HCT116 (cell line): ENCODE measurements around the gene NGFR. TPM values are rescaled to one million over a fixed set of nuclear protein-coding genes. Genes with fewer than 3 reads are reported as not detected.

ENCODE experiments used
- ATAC-seq: fragments of 200-7000 bp; cut with Tn5 transposase; 2 replicates; pipeline ENCODE4 v1.9.1; 2020; ENCODE audit warnings: mild to moderate bottlenecking, moderate library complexity
- BruUV-seq: library from RNA; stranded (reverse); fragments of 400-500 nt; replicated peaks from 2 replicates; lab custom pipeline; 2021; lab: Mats Ljungman, UMichigan
- CTCF ChIA-PET: fragments of 300-600 bp; sonication (Branson Sonifier 250); formaldehyde crosslinking; loops from one replicate; lab custom pipeline; 2021; ENCODE audit warnings: antibody characterized with exemption; lab: Charles Lee
- POLR2A ChIA-PET: fragments of 300-600, 350-600 bp; sonication (Branson Sonifier 250); formaldehyde crosslinking; loops from one replicate; lab custom pipeline; 2021; ENCODE audit warnings: antibody characterized with exemption; lab: Charles Lee
- RAD21 ChIA-PET, 2 experiments: fragments of 300-600 bp; sonication (Branson Sonifier 250); formaldehyde crosslinking; loops; one replicate each; lab custom pipeline; 2023; ENCODE audit warnings: low total read pairs in 2 of 2; ENCODE audit not compliant: uncharacterized antibody in 2 of 2, unreplicated experiment in 2 of 2, low non-redundant PET in 1 of 2; lab: Charles Lee
- DNase-seq: peaks from one replicate; pipeline ENCODE4 v3.0.0-alpha.2; 2010; ENCODE audit warnings: low read depth, low spot score
- H2AFZ ChIP-seq: fragments of 200-600 bp; shearing (Covaris generic), sonication (generic); 2 replicates; pipeline ENCODE4 v1.6.1; 2017; ENCODE audit warnings: low read depth, mixed run types, mixed read lengths, antibody characterized with exemption, low read length; ENCODE audit not compliant: poor library complexity, severe bottlenecking
- H3K27ac ChIP-seq: 2 replicates; pipeline ENCODE4 v1.5.1; 2012; ENCODE audit warnings: low read depth, low read length
- H3K27me3 ChIP-seq: fragments of 200-600 bp; sonication (generic); 2 replicates; pipeline ENCODE4 v1.6.1; 2016; ENCODE audit warnings: mixed run types, low read length, mixed read lengths; ENCODE audit not compliant: insufficient read depth
- H3K36me3 ChIP-seq, 2 experiments: fragments of 200-500 bp in 1 of 2; fragments of 200-600 bp in 1 of 2; sonication (Bioruptor generic) in 1 of 2; sonication (generic) in 1 of 2; 2 replicates each; pipeline versions ENCODE4 v1.5.1 to v1.6.1; 2014 to 2016; ENCODE audit warnings: low read length in 2 of 2, inconsistent platforms in 1 of 2, mixed read lengths in 1 of 2, mixed run types in 1 of 2; ENCODE audit not compliant: insufficient read depth in 2 of 2, control insufficient read depth in 1 of 2
- H3K4me1 ChIP-seq, 2 experiments: fragments of 200-600 bp in 1 of 2; sonication (generic) in 1 of 2; 2 replicates each; pipeline versions ENCODE4 v1.5.1 to v1.6.1; 2012 to 2017; ENCODE audit warnings: low read length in 2 of 2, inconsistent platforms in 1 of 2, mild to moderate bottlenecking in 1 of 2, mixed read lengths in 1 of 2, mixed run types in 1 of 2, moderate library complexity in 1 of 2; ENCODE audit not compliant: insufficient read depth in 2 of 2, control insufficient read depth in 1 of 2
- H3K4me2 ChIP-seq: fragments of 200-600 bp; sonication (generic); 2 replicates; pipeline ENCODE4 v1.6.1; 2017; ENCODE audit warnings: mixed run types, low read length, mixed read lengths
- H3K4me3 ChIP-seq, 2 experiments: fragments of 200-600 bp in 1 of 2; sonication (generic) in 1 of 2; replicated peaks in 1 of 2; 2 replicates each; pipeline ENCODE4 v1.5.1; 2011 to 2016; ENCODE audit warnings: low read length in 2 of 2, control low read depth in 1 of 2, low read depth in 1 of 2, mild to moderate bottlenecking in 1 of 2, mixed read lengths in 1 of 2, mixed run types in 1 of 2
- H3K79me2 ChIP-seq: fragments of 200-600 bp; sonication (generic); 2 replicates; pipeline ENCODE4 v1.6.1; 2017; ENCODE audit warnings: mild to moderate bottlenecking, mixed run types, low read length, moderate library complexity, mixed read lengths; ENCODE audit not compliant: insufficient read depth
- H3K9ac ChIP-seq: fragments of 200-600 bp; sonication (generic); 2 replicates; pipeline ENCODE4 v1.6.1; 2016; ENCODE audit warnings: low read length, mixed read lengths
- H3K9me2 ChIP-seq: fragments of 200-600 bp; sonication (generic), shearing (Covaris generic); 2 replicates; pipeline ENCODE4 v1.6.1; 2017; ENCODE audit warnings: mixed run types, mild to moderate bottlenecking, moderate library complexity; ENCODE audit not compliant: insufficient read depth
- H3K9me3 ChIP-seq, 2 experiments: fragments of 200-500 bp in 1 of 2; fragments of 200-600 bp in 1 of 2; sonication (Bioruptor generic) in 1 of 2; sonication (generic) in 1 of 2; 2 replicates each; pipeline ENCODE4 v1.6.1; 2014 to 2017; ENCODE audit warnings: low read length in 2 of 2, mixed read lengths in 2 of 2, inconsistent platforms in 1 of 2, low read depth in 1 of 2, mild to moderate bottlenecking in 1 of 2, mixed run types in 1 of 2, moderate library complexity in 1 of 2; ENCODE audit not compliant: control insufficient read depth in 1 of 2, insufficient read depth in 1 of 2
- H4K20me1 ChIP-seq: fragments of 200-600 bp; sonication (generic), shearing (Covaris generic); 2 replicates; pipeline ENCODE4 v1.6.1; 2017; ENCODE audit warnings: mixed run types, mild to moderate bottlenecking, moderate library complexity; ENCODE audit not compliant: insufficient read depth
- EGR1 ChIP-seq: IDR thresholded peaks from 2 replicates; pipeline ENCODE4 v1.6.1; 2012; ENCODE audit warnings: low read depth
- ELF1 ChIP-seq: IDR thresholded peaks from 2 replicates; pipeline ENCODE4 v1.6.1; 2012; ENCODE audit warnings: low read depth, borderline replicate concordance
- EZH2 ChIP-seq: fragments of 200-600 bp; sonication (generic); IDR thresholded peaks from 2 replicates; pipeline ENCODE4 v1.6.1; 2017; ENCODE audit warnings: antibody characterized with exemption, mixed run types
- EZH2phosphoT487 ChIP-seq: fragments of 200-600 bp; IDR thresholded peaks from 2 replicates; pipeline ENCODE4 v1.6.1; 2018; ENCODE audit warnings: antibody characterized with exemption, borderline replicate concordance
- POLR2A ChIP-seq: IDR thresholded peaks from 2 replicates; pipeline ENCODE4 v1.7.0; 2011; ENCODE audit warnings: borderline replicate concordance; ENCODE audit not compliant: insufficient read depth, insufficient read length; ENCODE audit errors: extremely low read depth
- RAD21 ChIP-seq: IDR thresholded peaks from 2 replicates; pipeline ENCODE4 v1.6.1; 2012; ENCODE audit warnings: low read depth, mild to moderate bottlenecking
- SIN3A ChIP-seq: IDR thresholded peaks from 2 replicates; pipeline ENCODE4 v1.6.1; 2012; ENCODE audit warnings: low read depth
- YY1 ChIP-seq: IDR thresholded peaks from 2 replicates; pipeline ENCODE4 v1.6.1; 2011; ENCODE audit warnings: low read length, low read depth, moderate library complexity, mild to moderate bottlenecking; ENCODE audit not compliant: insufficient replicate concordance; ENCODE audit errors: extremely low read depth
- ZFX ChIP-seq: fragments of 450-650 bp; IDR thresholded peaks from 2 replicates; pipeline ENCODE4 v1.6.1; 2017
- intact Hi-C: fragments of 100-400 bp; cut with micrococcal nuclease; formaldehyde crosslinking; loops from 2 replicates; pipeline ENCODE4 v1.10.0; 2022
- total RNA-seq: library from RNA; stranded (reverse); gene quantifications from one replicate; pipeline ENCODE4 v1.2.1, GENCODE V29; 2021; ENCODE audit not compliant: unreplicated experiment
- TF ChIP-seq, protein P1 (sequence below): IDR thresholded peaks from 2 replicates; pipeline ENCODE4 v1.6.1; 2011; ENCODE audit warnings: mild to moderate bottlenecking, low read length, moderate library complexity; ENCODE audit not compliant: insufficient replicate concordance; ENCODE audit errors: extremely low read depth
- TF ChIP-seq, protein P2 (sequence below): IDR thresholded peaks from 2 replicates; pipeline ENCODE4 v1.6.1; 2012
- TF ChIP-seq, protein P3 (sequence below), 3 experiments: fragments of 200-600 bp in 1 of 3; sonication (generic) in 1 of 3; IDR thresholded peaks in 2 of 3; conservative IDR thresholded peaks in 1 of 3; 2 replicates each; pipeline ENCODE4 v1.5.1; 2012 to 2017; ENCODE audit warnings: low read depth in 2 of 3, low read length in 2 of 3, antibody characterized with exemption in 1 of 3, borderline replicate concordance in 1 of 3, control low read depth in 1 of 3, mild to moderate bottlenecking in 1 of 3, mixed read lengths in 1 of 3, mixed run types in 1 of 3, moderate library complexity in 1 of 3; ENCODE audit not compliant: insufficient read depth in 1 of 3
- TF ChIP-seq, protein P4 (sequence below): IDR thresholded peaks from 2 replicates; pipeline ENCODE4 v1.6.1; 2012; ENCODE audit warnings: low read depth
- TF ChIP-seq, protein P5 (sequence below): IDR thresholded peaks from 2 replicates; pipeline ENCODE4 v1.6.1; 2012

The NGFR gene
- total RNA-seq, 1 experiment from 2014 or later: 6.1 TPM

DNA sequence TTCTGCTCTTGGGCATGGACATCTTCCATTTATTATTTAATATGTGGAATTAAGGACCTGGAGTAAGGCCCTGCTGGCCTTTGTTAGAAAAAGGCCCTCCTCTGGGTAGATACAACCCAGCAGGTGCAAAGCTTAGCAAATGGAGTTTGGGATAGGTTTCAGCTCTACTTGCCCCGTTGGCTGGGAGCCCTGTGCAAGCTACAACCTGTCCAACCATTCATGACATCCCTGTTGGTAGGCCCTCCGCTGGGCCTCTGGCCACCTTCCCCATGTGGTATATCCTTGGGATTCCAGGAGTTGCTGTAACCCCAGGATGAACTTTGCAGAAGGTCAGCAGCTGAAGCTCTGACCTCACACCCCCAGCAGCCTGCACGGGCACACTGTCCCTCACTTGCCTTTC, 6.4 kb downstream of the NGFR start:
- Histone ChIP-seq H3K79me2 (no peaks in the 10 kb centered on the region), H3K4me3 (no peak overlapping the region), H3K9ac (no peak overlapping the region), H3K27ac (no peak overlapping the region), H3K9me3 (no peaks in the 10 kb centered on the region), H3K27me3 (no peaks in the 10 kb centered on the region), H3K9me2 (no peaks in the 10 kb centered on the region), H3K4me1 (peaks cover 0 to 6% of the 10 kb centered on the region in 2 experiments; a peak in 1 of 4 replicates), H3K4me2 (no peak overlapping the region), H2AFZ (no peak overlapping the region), H3K36me3 (no peaks in the 10 kb centered on the region), H4K20me1 (no peaks in the 10 kb centered on the region)
- intact Hi-C loops: no loop called here
- ChIA-PET CTCF (interaction anchor here (1.5 kb wide), 1 partner anchor 13 kb away, joined by 3 read pairs; no protein-coding TSS in a partner anchor), POLR2A (no interaction called here), RAD21 (no interaction called here)
- no peak for ATAC-seq
- no TSS peak for BruUV-seq
- TF ChIP-seq EZH2phosphoT487 (no peak), ZFX (no peak), SIN3A (no peak), POLR2A (no peak), EZH2 (no peak), EGR1 (no peak), YY1 (no peak), ELF1 (no peak), RAD21 (no peak)
- TF ChIP-seq, protein P1, sequence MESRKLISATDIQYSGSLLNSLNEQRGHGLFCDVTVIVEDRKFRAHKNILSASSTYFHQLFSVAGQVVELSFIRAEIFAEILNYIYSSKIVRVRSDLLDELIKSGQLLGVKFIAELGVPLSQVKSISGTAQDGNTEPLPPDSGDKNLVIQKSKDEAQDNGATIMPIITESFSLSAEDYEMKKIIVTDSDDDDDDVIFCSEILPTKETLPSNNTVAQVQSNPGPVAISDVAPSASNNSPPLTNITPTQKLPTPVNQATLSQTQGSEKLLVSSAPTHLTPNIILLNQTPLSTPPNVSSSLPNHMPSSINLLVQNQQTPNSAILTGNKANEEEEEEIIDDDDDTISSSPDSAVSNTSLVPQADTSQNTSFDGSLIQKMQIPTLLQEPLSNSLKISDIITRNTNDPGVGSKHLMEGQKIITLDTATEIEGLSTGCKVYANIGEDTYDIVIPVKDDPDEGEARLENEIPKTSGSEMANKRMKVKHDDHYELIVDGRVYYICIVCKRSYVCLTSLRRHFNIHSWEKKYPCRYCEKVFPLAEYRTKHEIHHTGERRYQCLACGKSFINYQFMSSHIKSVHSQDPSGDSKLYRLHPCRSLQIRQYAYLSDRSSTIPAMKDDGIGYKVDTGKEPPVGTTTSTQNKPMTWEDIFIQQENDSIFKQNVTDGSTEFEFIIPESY: no peak
- TF ChIP-seq, protein P2, sequence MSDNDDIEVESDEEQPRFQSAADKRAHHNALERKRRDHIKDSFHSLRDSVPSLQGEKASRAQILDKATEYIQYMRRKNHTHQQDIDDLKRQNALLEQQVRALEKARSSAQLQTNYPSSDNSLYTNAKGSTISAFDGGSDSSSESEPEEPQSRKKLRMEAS: no peak
- TF ChIP-seq, protein P3, sequence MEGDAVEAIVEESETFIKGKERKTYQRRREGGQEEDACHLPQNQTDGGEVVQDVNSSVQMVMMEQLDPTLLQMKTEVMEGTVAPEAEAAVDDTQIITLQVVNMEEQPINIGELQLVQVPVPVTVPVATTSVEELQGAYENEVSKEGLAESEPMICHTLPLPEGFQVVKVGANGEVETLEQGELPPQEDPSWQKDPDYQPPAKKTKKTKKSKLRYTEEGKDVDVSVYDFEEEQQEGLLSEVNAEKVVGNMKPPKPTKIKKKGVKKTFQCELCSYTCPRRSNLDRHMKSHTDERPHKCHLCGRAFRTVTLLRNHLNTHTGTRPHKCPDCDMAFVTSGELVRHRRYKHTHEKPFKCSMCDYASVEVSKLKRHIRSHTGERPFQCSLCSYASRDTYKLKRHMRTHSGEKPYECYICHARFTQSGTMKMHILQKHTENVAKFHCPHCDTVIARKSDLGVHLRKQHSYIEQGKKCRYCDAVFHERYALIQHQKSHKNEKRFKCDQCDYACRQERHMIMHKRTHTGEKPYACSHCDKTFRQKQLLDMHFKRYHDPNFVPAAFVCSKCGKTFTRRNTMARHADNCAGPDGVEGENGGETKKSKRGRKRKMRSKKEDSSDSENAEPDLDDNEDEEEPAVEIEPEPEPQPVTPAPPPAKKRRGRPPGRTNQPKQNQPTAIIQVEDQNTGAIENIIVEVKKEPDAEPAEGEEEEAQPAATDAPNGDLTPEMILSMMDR (IDR thresholded peaks at IDR 0.05 in 2 of 3, conservative IDR thresholded peaks at IDR 0.05 in 1 of 3; ENCODE audit: borderline replicate concordance in 1 of 3, insufficient read depth in 1 of 3, low read depth in 2 of 3, low read length in 2 of 3): no peak
- TF ChIP-seq, protein P4, sequence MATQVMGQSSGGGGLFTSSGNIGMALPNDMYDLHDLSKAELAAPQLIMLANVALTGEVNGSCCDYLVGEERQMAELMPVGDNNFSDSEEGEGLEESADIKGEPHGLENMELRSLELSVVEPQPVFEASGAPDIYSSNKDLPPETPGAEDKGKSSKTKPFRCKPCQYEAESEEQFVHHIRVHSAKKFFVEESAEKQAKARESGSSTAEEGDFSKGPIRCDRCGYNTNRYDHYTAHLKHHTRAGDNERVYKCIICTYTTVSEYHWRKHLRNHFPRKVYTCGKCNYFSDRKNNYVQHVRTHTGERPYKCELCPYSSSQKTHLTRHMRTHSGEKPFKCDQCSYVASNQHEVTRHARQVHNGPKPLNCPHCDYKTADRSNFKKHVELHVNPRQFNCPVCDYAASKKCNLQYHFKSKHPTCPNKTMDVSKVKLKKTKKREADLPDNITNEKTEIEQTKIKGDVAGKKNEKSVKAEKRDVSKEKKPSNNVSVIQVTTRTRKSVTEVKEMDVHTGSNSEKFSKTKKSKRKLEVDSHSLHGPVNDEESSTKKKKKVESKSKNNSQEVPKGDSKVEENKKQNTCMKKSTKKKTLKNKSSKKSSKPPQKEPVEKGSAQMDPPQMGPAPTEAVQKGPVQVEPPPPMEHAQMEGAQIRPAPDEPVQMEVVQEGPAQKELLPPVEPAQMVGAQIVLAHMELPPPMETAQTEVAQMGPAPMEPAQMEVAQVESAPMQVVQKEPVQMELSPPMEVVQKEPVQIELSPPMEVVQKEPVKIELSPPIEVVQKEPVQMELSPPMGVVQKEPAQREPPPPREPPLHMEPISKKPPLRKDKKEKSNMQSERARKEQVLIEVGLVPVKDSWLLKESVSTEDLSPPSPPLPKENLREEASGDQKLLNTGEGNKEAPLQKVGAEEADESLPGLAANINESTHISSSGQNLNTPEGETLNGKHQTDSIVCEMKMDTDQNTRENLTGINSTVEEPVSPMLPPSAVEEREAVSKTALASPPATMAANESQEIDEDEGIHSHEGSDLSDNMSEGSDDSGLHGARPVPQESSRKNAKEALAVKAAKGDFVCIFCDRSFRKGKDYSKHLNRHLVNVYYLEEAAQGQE: no peak
- TF ChIP-seq, protein P5, sequence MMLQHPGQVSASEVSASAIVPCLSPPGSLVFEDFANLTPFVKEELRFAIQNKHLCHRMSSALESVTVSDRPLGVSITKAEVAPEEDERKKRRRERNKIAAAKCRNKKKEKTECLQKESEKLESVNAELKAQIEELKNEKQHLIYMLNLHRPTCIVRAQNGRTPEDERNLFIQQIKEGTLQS: no peak
- no peak for DNase-seq
